Astrocyte (in vitro differentiated cells and primary cell): ENCODE results near the gene UNKL. TPM values are rescaled to one million over a fixed set of nuclear protein-coding genes. Genes with fewer than 3 reads are reported as not detected.

ENCODE experiments used
- DNase-seq: peaks from one replicate; pipeline ENCODE4 v3.0.0-alpha.2; 2010; ENCODE audit warnings: low read depth
- FAIRE-seq: peaks from 2 replicates; lab custom pipeline; 2011; peaks lifted over from hg19 to GRCh38; lab: Jason Lieb, UNC
- H2AFZ ChIP-seq: 2 replicates; pipeline ENCODE4 v1.6.0; 2012; ENCODE audit warnings: low read depth, low read length, inconsistent platforms
- H3K27ac ChIP-seq: 2 replicates; pipeline ENCODE4 v1.5.1; 2011; ENCODE audit warnings: low read depth, low read length, inconsistent platforms
- H3K27me3 ChIP-seq: 2 replicates; pipeline ENCODE4 v1.6.0; 2011; ENCODE audit warnings: low read length, inconsistent platforms; ENCODE audit not compliant: insufficient read depth
- H3K36me3 ChIP-seq: 2 replicates; pipeline ENCODE4 v1.5.1; 2011; ENCODE audit warnings: low read length, inconsistent platforms; ENCODE audit not compliant: insufficient read depth
- H3K4me1 ChIP-seq: 2 replicates; pipeline ENCODE4 v1.5.1; 2011; ENCODE audit warnings: low read length, inconsistent platforms; ENCODE audit not compliant: insufficient read depth
- H3K4me2 ChIP-seq: 2 replicates; pipeline ENCODE4 v1.6.0; 2012; ENCODE audit warnings: low read length, inconsistent platforms
- H3K4me3 ChIP-seq: 2 replicates; pipeline ENCODE4 v1.5.1; 2011; ENCODE audit warnings: low read depth, mild to moderate bottlenecking, low read length, inconsistent platforms; ENCODE audit not compliant: insufficient read depth
- H3K79me2 ChIP-seq: 2 replicates; pipeline ENCODE4 v1.6.0; 2012; ENCODE audit warnings: mild to moderate bottlenecking, low read length, inconsistent platforms; ENCODE audit not compliant: insufficient read depth
- H3K9ac ChIP-seq: 2 replicates; pipeline ENCODE4 v1.6.0; 2012; ENCODE audit warnings: mild to moderate bottlenecking, low read length, inconsistent platforms
- H3K9me3 ChIP-seq: 2 replicates; pipeline ENCODE4 v1.5.1; 2012; ENCODE audit warnings: low read depth, mild to moderate bottlenecking, low read length, inconsistent platforms; ENCODE audit not compliant: insufficient read depth
- H4K20me1 ChIP-seq: 2 replicates; pipeline ENCODE4 v1.6.0; 2012; ENCODE audit warnings: low read length, inconsistent platforms; ENCODE audit not compliant: insufficient read depth
- H3K27ac Mint-ChIP-seq: one replicate; pipeline ENCODE4 v1.8.0; 2021; ENCODE audit warnings: mild to moderate bottlenecking, mixed read lengths; ENCODE audit not compliant: unreplicated experiment
- H3K27me3 Mint-ChIP-seq: one replicate; pipeline ENCODE4 v1.8.0; 2021; ENCODE audit warnings: low read depth, mixed read lengths; ENCODE audit not compliant: unreplicated experiment
- H3K36me3 Mint-ChIP-seq: one replicate; pipeline ENCODE4 v1.8.0; 2021; ENCODE audit warnings: low read depth, mixed read lengths; ENCODE audit not compliant: unreplicated experiment
- H3K4me1 Mint-ChIP-seq: one replicate; pipeline ENCODE4 v1.8.0; 2021; ENCODE audit warnings: low read depth, mixed read lengths; ENCODE audit not compliant: unreplicated experiment
- H3K4me3 Mint-ChIP-seq: one replicate; pipeline ENCODE4 v1.8.0; 2021; ENCODE audit warnings: mild to moderate bottlenecking, moderate library complexity, mixed read lengths; ENCODE audit not compliant: unreplicated experiment
- H3K9me3 Mint-ChIP-seq: one replicate; pipeline ENCODE4 v1.8.0; 2021; ENCODE audit warnings: mild to moderate bottlenecking, mixed read lengths; ENCODE audit not compliant: unreplicated experiment
- CTCF ChIP-seq: IDR thresholded peaks from 2 replicates; pipeline ENCODE4 v1.5.1; 2011; ENCODE audit warnings: low read depth, mild to moderate bottlenecking, inconsistent platforms, low read length, moderate library complexity; ENCODE audit not compliant: insufficient read depth
- EZH2 ChIP-seq: IDR thresholded peaks from 2 replicates; pipeline ENCODE4 v1.6.1; 2012; ENCODE audit warnings: mild to moderate bottlenecking, low read length, inconsistent platforms; ENCODE audit not compliant: insufficient read depth
- total RNA-seq: library from RNA; stranded (reverse); gene quantifications from 2 replicates; pipeline ENCODE4 v1.2.1, GENCODE V29; 2021

UNKL gene
- total RNA-seq, 1 donor from 2014 or later = 10.7 TPM

DNA sequence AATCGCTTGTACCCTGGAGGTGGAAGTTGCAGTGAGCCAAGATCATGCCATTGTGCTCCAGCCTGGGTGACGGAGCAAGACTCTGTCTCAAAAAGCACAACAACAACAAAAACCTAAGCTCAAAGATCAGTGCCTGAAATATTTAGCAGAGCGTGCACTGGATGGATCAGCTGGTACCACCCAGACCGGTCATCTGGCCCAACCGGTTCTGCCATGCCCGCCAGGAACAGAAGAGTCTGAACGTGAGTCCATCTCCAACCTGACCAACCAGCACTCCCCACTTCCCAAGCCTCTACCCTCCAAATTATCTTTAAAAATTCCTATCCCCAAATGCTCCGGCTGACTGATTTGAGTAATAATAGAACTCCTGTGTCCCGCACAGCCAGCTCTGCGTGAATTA is 7.6 kb upstream of the UNKL start:
- no peak overlapping the region for H3K9ac ChIP-seq
- no peak overlapping the region for H3K27ac Mint-ChIP-seq
- no peak overlapping the region for H3K4me2 ChIP-seq
- H3K27me3 Mint-ChIP-seq = no peaks in the 10 kb centered on the region
- no peaks in the 10 kb centered on the region for H3K27me3 ChIP-seq
- TF ChIP-seq CTCF (no peak), EZH2 (no peak)
- H3K4me1 ChIP-seq = peaks cover 6% of the 10 kb centered on the region
- H3K9me3 ChIP-seq = no peaks in the 10 kb centered on the region
- DNase-seq = no peak
- H4K20me1 ChIP-seq = no peaks in the 10 kb centered on the region
- H3K9me3 Mint-ChIP-seq = no peaks in the 10 kb centered on the region
- no peak for FAIRE-seq
- peaks cover 30% of the 10 kb centered on the region for H3K79me2 ChIP-seq
- H3K36me3 ChIP-seq = no peaks in the 10 kb centered on the region
- H3K36me3 Mint-ChIP-seq = no peaks in the 10 kb centered on the region
- H3K4me3 Mint-ChIP-seq = peak overlapping the region; percentile 95
- no peak overlapping the region for H2AFZ ChIP-seq
- no peak overlapping the region for H3K27ac ChIP-seq
- peaks cover 4% of the 10 kb centered on the region for H3K4me1 Mint-ChIP-seq
- no peak overlapping the region for H3K4me3 ChIP-seq

- peak overlapping the region; percentile 96 for H3K9ac ChIP-seq
- H3K4me3 ChIP-seq = peak overlapping the region; percentile 89
- peak overlapping the region; percentile 35 for H2AFZ ChIP-seq
- TF ChIP-seq CTCF (no peak), EZH2 (no peak)
- peaks cover 30% of the 10 kb centered on the region for H3K79me2 ChIP-seq
- no peaks in the 10 kb centered on the region for H4K20me1 ChIP-seq
- peak overlapping the region; percentile 96 for H3K4me2 ChIP-seq
- H3K27me3 ChIP-seq = no peaks in the 10 kb centered on the region
- DNase-seq (no peak), FAIRE-seq (no peak)
- peaks cover 6% of the 10 kb centered on the region for H3K4me1 ChIP-seq
- peak overlapping the region; percentile 68 for H3K27ac ChIP-seq
- peak overlapping the region; percentile 95 for H3K4me3 Mint-ChIP-seq
- peaks cover 8% of the 10 kb centered on the region for H3K4me1 Mint-ChIP-seq
- H3K9me3 ChIP-seq = no peaks in the 10 kb centered on the region
- H3K27me3 Mint-ChIP-seq = no peaks in the 10 kb centered on the region
- peak overlapping the region; percentile 87 for H3K27ac Mint-ChIP-seq
- no peaks in the 10 kb centered on the region for H3K36me3 Mint-ChIP-seq
- H3K9me3 Mint-ChIP-seq = no peaks in the 10 kb centered on the region
- H3K36me3 ChIP-seq = no peaks in the 10 kb centered on the region
Measured at GRCh38 chr16:1420111-1420539, 5.6 kb upstream of the UNKL start.

DNA sequence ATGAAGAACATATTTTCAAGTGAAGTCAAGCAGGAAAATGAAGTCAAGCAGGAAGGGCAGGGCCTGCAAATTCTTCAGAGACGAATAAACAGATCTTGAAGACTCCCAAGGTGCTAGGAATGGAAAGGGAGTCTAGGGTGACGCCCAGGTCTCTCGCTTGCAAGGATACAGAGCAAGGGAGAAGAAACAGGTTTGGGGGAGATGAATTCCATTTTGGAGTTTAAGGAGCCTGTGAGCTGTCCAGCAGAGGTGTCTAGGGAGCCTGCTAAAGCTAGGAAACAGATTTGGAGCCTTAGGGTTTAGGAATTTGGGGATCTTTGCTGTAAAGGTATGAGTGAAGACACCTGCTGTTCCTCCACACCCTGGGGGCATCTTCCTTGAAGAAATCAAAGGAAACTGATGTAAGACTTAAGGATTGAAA is 2.0 kb upstream of the UNKL start:
- Histone ChIP-seq H3K79me2 (peaks cover 30% of the 10 kb centered on the region), H3K9me3 (no peaks in the 10 kb centered on the region), H3K9ac (no peak overlapping the region), H4K20me1 (peaks cover 4% of the 10 kb centered on the region), H3K4me3 (no peak overlapping the region), H3K4me1 (peaks cover 6% of the 10 kb centered on the region), H3K27me3 (no peaks in the 10 kb centered on the region), H3K4me2 (no peak overlapping the region), H2AFZ (no peak overlapping the region), H3K36me3 (no peaks in the 10 kb centered on the region), H3K27ac (no peak overlapping the region)
- FAIRE-seq (no peak), DNase-seq (no peak)
- H3K27me3 Mint-ChIP-seq = no peaks in the 10 kb centered on the region
- TF ChIP-seq CTCF = no peak
- TF ChIP-seq EZH2 = no peak
- no peak overlapping the region for H3K4me3 Mint-ChIP-seq
- H3K9me3 Mint-ChIP-seq = no peaks in the 10 kb centered on the region
- peaks cover 4% of the 10 kb centered on the region for H3K36me3 Mint-ChIP-seq
- peaks cover 8% of the 10 kb centered on the region for H3K4me1 Mint-ChIP-seq
- H3K27ac Mint-ChIP-seq = peak overlapping the region; percentile 58
